ENCODE measurements around the gene GLO1. TPM values are rescaled to one million over a fixed set of nuclear protein-coding genes. Genes with fewer than 3 reads are reported as not detected.

GLO1 gene
- total RNA-seq, 1 experiment from 2014 or later = 188 TPM

- Histone ChIP-seq H2BK20ac (ENCODE audit: low read depth, low read length, poor library complexity, severe bottlenecking) (no peak overlapping the region), H4K8ac (replicated peaks; ENCODE audit: insufficient read length, low read depth, low read length) (no peak overlapping the region), H2BK5ac (ENCODE audit: insufficient read length, low read length) (no peak overlapping the region), H3K18ac (ENCODE audit: insufficient read length, low read depth, low read length) (no peak overlapping the region), H2AFZ (ENCODE audit: low read length) (no peak overlapping the region), H3K79me1 (ENCODE audit: insufficient read depth, low read depth, low read length, poor library complexity, severe bottlenecking) (peaks cover 2% of the 10 kb centered on the region), H3K9me3 (ENCODE audit: control insufficient read depth, low read depth, low read length) (no peaks in the 10 kb centered on the region), H4K20me1 (ENCODE audit: control insufficient read depth, insufficient read depth, insufficient read length) (no peaks in the 10 kb centered on the region), H2BK12ac (ENCODE audit: insufficient read length, low read depth, low read length) (no peak overlapping the region), H3K4ac (ENCODE audit: low read depth, low read length) (no peak overlapping the region), H3T11ph (ENCODE audit: low read length) (no peak overlapping the region), H3K27me3 (ENCODE audit: insufficient read depth, low read length) (no peaks in the 10 kb centered on the region; the same call in 1 of the 2 replicates), H4K91ac (ENCODE audit: insufficient read length, low read depth, low read length) (no peak overlapping the region), H3K56ac (ENCODE audit: insufficient read length, low read depth, low read length) (no peak overlapping the region), H3K14ac (ENCODE audit: insufficient read depth, low read length) (no peak overlapping the region), H2BK15ac (ENCODE audit: low read depth, low read length) (no peak overlapping the region), H2AK5ac (ENCODE audit: insufficient read length, low read length) (no peak overlapping the region), H3K9ac (ENCODE audit: extremely low read depth, insufficient read length, low read length) (no peak overlapping the region), H4K5ac (ENCODE audit: insufficient read length, low read depth, low read length) (no peak overlapping the region), H3K23ac (ENCODE audit: insufficient read length, low read depth, low read length) (no peak overlapping the region), H2BK120ac (ENCODE audit: low read depth, low read length, poor library complexity, severe bottlenecking) (no peak overlapping the region), H3K79me2 (ENCODE audit: insufficient read depth, low read length) (no peaks in the 10 kb centered on the region; the same call in 1 of the 2 replicates), H3K4me2 (ENCODE audit: insufficient read depth, insufficient read length, low read length) (no peak overlapping the region), H3K23me2 (ENCODE audit: insufficient read length, low read depth, low read length, poor library complexity, severe bottlenecking) (no peaks in the 10 kb centered on the region), H3K27ac (ENCODE audit: insufficient read length, low read depth, low read length) (no peak overlapping the region), H3K4me1 (ENCODE audit: insufficient read depth, low read length) (no peaks in the 10 kb centered on the region; the same call in 1 of the 2 replicates)
- Mint-ChIP-seq H3K27me3 (ENCODE audit: low read depth) (peaks cover 5% of the 10 kb centered on the region), H3K9me3 (no peaks in the 10 kb centered on the region), H3K4me3 (no peak overlapping the region), H3K4me1 (peaks cover 11 to 12% of the 10 kb centered on the region in 2 experiments), H3K27ac (no peak overlapping the region), H3K36me3 (ENCODE audit: insufficient read depth in 1 of 3, low read depth in 3 of 3) (no peaks in the 10 kb centered on the region)
- TF ChIP-seq CTCF (conservative IDR thresholded peaks at IDR 0.05) = no peak
- DNase-seq = no peak
- no CpG with 5 or more reads among the region's 1 CpG for WGBS (ENCODE audit: extremely low coverage, insufficient read length, low lambda C conversion rate)
Measured at GRCh38 chr6:38636027-38636426, 66.9 kb downstream of the GLO1 start.
